Neural cell (in vitro differentiated cells): ENCODE measurements around the gene CLPX.

Experiments used
- CTCF ChIP-seq: fragments of 450-650 bp; IDR thresholded peaks from 2 replicates; pipeline ENCODE4 v1.5.1; 2014; ENCODE audit warnings: antibody characterized with exemption, mild to moderate bottlenecking, moderate library complexity; ENCODE audit not compliant: poor library complexity, severe bottlenecking
- EP300 ChIP-seq: fragments of 450-650 bp; conservative IDR thresholded peaks from 2 replicates; pipeline ENCODE4 v1.6.1; 2014; ENCODE audit warnings: antibody characterized with exemption, mild to moderate bottlenecking, moderate library complexity; ENCODE audit not compliant: poor library complexity, severe bottlenecking
- POLR2AphosphoS5 ChIP-seq: IDR thresholded peaks from 2 replicates; pipeline ENCODE4 v1.6.1; 2012
- RAD21 ChIP-seq: fragments of 450-650 bp; conservative IDR thresholded peaks from 2 replicates; pipeline ENCODE4 v1.6.1; 2014; ENCODE audit warnings: antibody characterized with exemption, mild to moderate bottlenecking, moderate library complexity
- REST ChIP-seq: IDR thresholded peaks from 2 replicates; pipeline ENCODE4 v1.6.1; 2012; ENCODE audit warnings: borderline replicate concordance
- TAF1 ChIP-seq: IDR thresholded peaks from 2 replicates; pipeline ENCODE4 v1.6.1; 2012; ENCODE audit warnings: low read depth

- TF ChIP-seq CTCF = no peak
- TF ChIP-seq POLR2AphosphoS5 = no peak
- no peak for TF ChIP-seq TAF1
- TF ChIP-seq REST = no peak
- no peak for TF ChIP-seq EP300
- TF ChIP-seq RAD21 = no peak
Observed at GRCh38 chr15:65211482-65211982, 26.4 kb upstream of the CLPX start.
